AG09309 (cell line): ENCODE results near the gene FLOT1.

Experiments
- DNase-seq: peaks from one replicate; pipeline ENCODE4 v3.0.0-alpha.2; 2010; ENCODE audit warnings: low read depth
- H3K4me3 ChIP-seq: 2 replicates; pipeline ENCODE4 v1.5.1; 2011; ENCODE audit warnings: mild to moderate bottlenecking, low read depth, low read length, moderate library complexity; ENCODE audit not compliant: control insufficient read depth
- TF ChIP-seq, protein P1 (sequence below): IDR thresholded peaks from 2 replicates; pipeline ENCODE4 v1.5.1; 2011; ENCODE audit warnings: mild to moderate bottlenecking, low read depth, low read length, inconsistent platforms; ENCODE audit not compliant: insufficient read depth, control insufficient read depth; ENCODE audit errors: missing control alignments

Gene FLOT1

GRCh38 chr6:30752157-30752927 lies 9.9 kb upstream of the FLOT1 start:
- TF ChIP-seq, protein P1, sequence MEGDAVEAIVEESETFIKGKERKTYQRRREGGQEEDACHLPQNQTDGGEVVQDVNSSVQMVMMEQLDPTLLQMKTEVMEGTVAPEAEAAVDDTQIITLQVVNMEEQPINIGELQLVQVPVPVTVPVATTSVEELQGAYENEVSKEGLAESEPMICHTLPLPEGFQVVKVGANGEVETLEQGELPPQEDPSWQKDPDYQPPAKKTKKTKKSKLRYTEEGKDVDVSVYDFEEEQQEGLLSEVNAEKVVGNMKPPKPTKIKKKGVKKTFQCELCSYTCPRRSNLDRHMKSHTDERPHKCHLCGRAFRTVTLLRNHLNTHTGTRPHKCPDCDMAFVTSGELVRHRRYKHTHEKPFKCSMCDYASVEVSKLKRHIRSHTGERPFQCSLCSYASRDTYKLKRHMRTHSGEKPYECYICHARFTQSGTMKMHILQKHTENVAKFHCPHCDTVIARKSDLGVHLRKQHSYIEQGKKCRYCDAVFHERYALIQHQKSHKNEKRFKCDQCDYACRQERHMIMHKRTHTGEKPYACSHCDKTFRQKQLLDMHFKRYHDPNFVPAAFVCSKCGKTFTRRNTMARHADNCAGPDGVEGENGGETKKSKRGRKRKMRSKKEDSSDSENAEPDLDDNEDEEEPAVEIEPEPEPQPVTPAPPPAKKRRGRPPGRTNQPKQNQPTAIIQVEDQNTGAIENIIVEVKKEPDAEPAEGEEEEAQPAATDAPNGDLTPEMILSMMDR = peak; percentile 26
- peak; percentile 99 for DNase-seq
- no peak overlapping the region for H3K4me3 ChIP-seq

DNA sequence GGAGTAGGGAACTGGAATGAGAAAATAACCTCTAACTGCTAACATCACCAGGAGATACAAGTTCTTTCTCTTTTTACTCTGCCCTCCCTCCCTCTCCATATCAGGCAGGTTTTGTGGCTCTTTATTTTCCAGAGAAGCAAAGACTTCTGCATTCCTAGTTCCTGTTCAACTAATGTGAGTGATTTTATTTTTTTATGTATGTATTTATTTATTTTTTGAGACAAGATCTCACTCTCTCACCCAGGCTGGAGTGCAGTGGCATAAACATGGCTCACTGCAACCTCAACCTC lies 7.8 kb upstream of the FLOT1 start:
- no peak overlapping the region for H3K4me3 ChIP-seq
- TF ChIP-seq, protein P1 = no peak
- no peak for DNase-seq

GRCh38 chr6:30749554-30750378 lies 7.3 kb upstream of the FLOT1 start:
- no peak for DNase-seq
- no peak overlapping the region for H3K4me3 ChIP-seq
- TF ChIP-seq, protein P1 = no peak

- TF ChIP-seq, protein P1 = no peak
- no peak for DNase-seq
- H3K4me3 ChIP-seq = no peak overlapping the region
These were observed 6.5 kb upstream of the FLOT1 start for GRCh38 chr6:30748851-30749540.

DNA sequence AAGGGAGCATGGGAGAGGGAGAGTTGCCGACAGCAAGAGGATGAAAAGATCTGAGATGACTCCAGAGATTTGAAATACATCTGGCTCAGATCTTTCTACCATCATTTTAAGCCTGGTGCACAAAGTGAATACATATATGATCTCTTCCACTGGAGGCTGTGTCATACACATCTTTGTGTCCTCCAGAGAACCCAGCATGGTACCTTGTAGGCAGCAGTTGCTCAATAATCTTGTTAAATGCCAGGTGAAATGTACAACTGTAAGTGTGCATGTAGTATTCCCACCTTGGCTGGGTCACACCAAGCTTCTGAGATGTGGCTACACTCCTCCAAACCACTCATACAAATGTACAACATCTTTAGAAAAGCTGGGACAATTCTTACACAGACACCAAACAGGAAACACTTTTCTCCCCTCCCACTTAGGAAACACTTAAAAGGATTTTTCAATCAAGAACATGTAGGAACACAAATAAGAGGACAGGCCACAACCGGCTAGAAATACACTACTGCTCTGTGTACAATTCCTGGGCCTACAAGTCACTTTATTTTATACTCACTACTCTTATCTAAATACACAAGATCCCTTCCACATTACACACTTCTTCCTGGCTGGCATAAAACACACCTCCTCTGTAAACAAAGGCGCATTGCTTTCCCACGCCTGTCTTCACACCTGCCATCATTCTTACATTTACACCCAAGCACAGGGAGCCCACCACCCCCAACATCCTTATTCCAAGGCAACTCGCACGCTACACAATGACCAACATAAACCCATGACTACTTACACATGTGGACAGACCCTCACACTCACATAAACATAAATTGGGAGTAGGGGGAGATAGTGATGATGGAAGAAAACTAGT lies 5.6 kb upstream of the FLOT1 start:
- TF ChIP-seq, protein P1 = no peak

GRCh38 chr6:30747300-30747687 lies 4.8 kb upstream of the FLOT1 start:
- TF ChIP-seq, protein P1 = no peak
- no peak for DNase-seq
- H3K4me3 ChIP-seq = no peak overlapping the region

More for the DNA sequence above, 5.6 kb upstream of the FLOT1 start:
- no peak overlapping the region for H3K4me3 ChIP-seq
- DNase-seq = no peak
